ENCODE measurements around the gene RAPGEF1. TPM values are rescaled to one million over a fixed set of nuclear protein-coding genes. Genes with fewer than 3 reads are reported as not detected.

RAPGEF1 gene
- total and polyA plus RNA-seq, 2 experiments from 2014 or later = 9.9 to 82.8 TPM

GRCh38 chr9:131690941-131691573, 48.8 kb downstream of the RAPGEF1 start:
- TF ChIP-seq EZH2phosphoT487 (IDR thresholded peaks at IDR 0.05; ENCODE audit: unreplicated experiment) = no peak
- H3K27ac Mint-ChIP-seq = no peak overlapping the region
- no peaks in the 10 kb centered on the region for H4K20me1 ChIP-seq (replicated peaks; ENCODE audit: insufficient read depth)

GRCh38 chr9:131690462-131690861, 49.4 kb downstream of the RAPGEF1 start:
- TF ChIP-seq EZH2 (IDR thresholded peaks at IDR 0.05; ENCODE audit: low read depth, unreplicated experiment) = no peak
- no peak for TF ChIP-seq CREB1 (CRISPR knock-in tag; IDR thresholded peaks at IDR 0.05; ENCODE audit: low read depth)
- TF ChIP-seq JUNB (IDR thresholded peaks at IDR 0.05; ENCODE audit: unreplicated experiment) = no peak
- ATAC-seq = no peak
- Histone ChIP-seq H3K4me3 (no peak overlapping the region), H2AFZ (no peak overlapping the region), H3K4me2 (no peak overlapping the region), H3F3A (replicated peaks; ENCODE audit: low read depth) (no peaks in the 10 kb centered on the region), H3K36me3 (ENCODE audit: insufficient read depth) (no peaks in the 10 kb centered on the region), H4K20me1 (replicated peaks; ENCODE audit: insufficient read depth) (no peaks in the 10 kb centered on the region), H3K79me2 (replicated peaks; ENCODE audit: insufficient read depth) (peaks cover 97% of the 10 kb centered on the region), H3K4me1 (ENCODE audit: insufficient read depth) (peaks cover 37% of the 10 kb centered on the region), H3K27ac (ENCODE audit: low read depth) (no peak overlapping the region), H3K27me3 (ENCODE audit: insufficient read depth) (no peaks in the 10 kb centered on the region), H3K9me2 (ENCODE audit: insufficient read depth) (no peaks in the 10 kb centered on the region)
- no peak for DNase-seq (ENCODE audit: low spot score)
- H3K27ac Mint-ChIP-seq = no peak overlapping the region
- H3K4me1 Mint-ChIP-seq = peaks cover 44% of the 10 kb centered on the region
- H3K36me3 Mint-ChIP-seq (ENCODE audit: low read depth) = peaks cover 19% of the 10 kb centered on the region
- H3K27me3 Mint-ChIP-seq (ENCODE audit: insufficient read depth, low read depth, poor library complexity) = peaks cover 4% of the 10 kb centered on the region
- H3K4me3 Mint-ChIP-seq = no peak overlapping the region
- H3K9me3 Mint-ChIP-seq = peaks cover 10% of the 10 kb centered on the region

More at GRCh38 chr9:131690941-131691573, 48.8 kb downstream of the RAPGEF1 start:
- ATAC-seq (no peak), DNase-seq (ENCODE audit: low spot score) (no peak)
- Histone ChIP-seq H3K9me2 (ENCODE audit: insufficient read depth) (no peaks in the 10 kb centered on the region), H3K79me2 (replicated peaks; ENCODE audit: insufficient read depth) (peaks cover 97% of the 10 kb centered on the region), H3K4me3 (no peak overlapping the region), H3K4me2 (no peak overlapping the region), H2AFZ (no peak overlapping the region), H3K36me3 (ENCODE audit: insufficient read depth) (no peaks in the 10 kb centered on the region), H3K27me3 (ENCODE audit: insufficient read depth) (no peaks in the 10 kb centered on the region), H3K4me1 (ENCODE audit: insufficient read depth) (peaks cover 43% of the 10 kb centered on the region), H3K27ac (ENCODE audit: low read depth) (no peak overlapping the region), H3F3A (replicated peaks; ENCODE audit: low read depth) (no peaks in the 10 kb centered on the region)
- peaks cover 5% of the 10 kb centered on the region; the same call in 2 of the 3 replicates for H3K9me3 Mint-ChIP-seq
- H3K36me3 Mint-ChIP-seq (ENCODE audit: low read depth) = peaks cover 13% of the 10 kb centered on the region
- no peaks in the 10 kb centered on the region for H3K27me3 Mint-ChIP-seq (ENCODE audit: insufficient read depth, low read depth, poor library complexity)
- H3K4me1 Mint-ChIP-seq = peaks cover 50% of the 10 kb centered on the region
- H3K4me3 Mint-ChIP-seq = no peak overlapping the region

GRCh38 chr9:131688377-131688776, 51.5 kb downstream of the RAPGEF1 start:
- no peaks in the 10 kb centered on the region for H3K9me2 ChIP-seq (ENCODE audit: insufficient read depth)
- H3K27me3 Mint-ChIP-seq (ENCODE audit: insufficient read depth, low read depth, poor library complexity) = peaks cover 4% of the 10 kb centered on the region
- no peak overlapping the region for H2AFZ ChIP-seq
- ATAC-seq = no peak
- H3K27ac ChIP-seq (ENCODE audit: low read depth) = no peak overlapping the region
- peaks cover 30% of the 10 kb centered on the region for H3K4me1 ChIP-seq (ENCODE audit: insufficient read depth)
- no peaks in the 10 kb centered on the region for H3K36me3 ChIP-seq (ENCODE audit: insufficient read depth)
- H3F3A ChIP-seq (replicated peaks; ENCODE audit: low read depth) = no peaks in the 10 kb centered on the region; the same call in 1 of the 2 replicates
- no peaks in the 10 kb centered on the region for H3K27me3 ChIP-seq (ENCODE audit: insufficient read depth)
- no peak overlapping the region for H3K4me3 Mint-ChIP-seq
- no peak overlapping the region for H3K4me3 ChIP-seq
- H4K20me1 ChIP-seq (replicated peaks; ENCODE audit: insufficient read depth) = no peaks in the 10 kb centered on the region
- H3K9me3 Mint-ChIP-seq = peaks cover 14% of the 10 kb centered on the region
- DNase-seq (ENCODE audit: low spot score) = no peak
- peaks cover 31% of the 10 kb centered on the region for H3K36me3 Mint-ChIP-seq (ENCODE audit: low read depth)
- no peak overlapping the region for H3K4me2 ChIP-seq
- H3K79me2 ChIP-seq (replicated peaks; ENCODE audit: insufficient read depth) = peaks cover 89% of the 10 kb centered on the region
- peaks cover 38% of the 10 kb centered on the region for H3K4me1 Mint-ChIP-seq
- no peak overlapping the region for H3K27ac Mint-ChIP-seq
- no peak for TF ChIP-seq ZNF114 (CRISPR knock-in tag; IDR thresholded peaks at IDR 0.05)
- TF ChIP-seq CREB1 (CRISPR knock-in tag; IDR thresholded peaks at IDR 0.05; ENCODE audit: low read depth) = no peak
- no peak for TF ChIP-seq POLR2AphosphoS5 (IDR thresholded peaks at IDR 0.05; ENCODE audit: low read depth)
- TF ChIP-seq NANOG (IDR thresholded peaks at IDR 0.05; ENCODE audit: borderline replicate concordance) = no peak
- no peak for TF ChIP-seq REST (IDR thresholded peaks at IDR 0.05; ENCODE audit: unreplicated experiment)
- TF ChIP-seq EZH2phosphoT487 (IDR thresholded peaks at IDR 0.05; ENCODE audit: unreplicated experiment) = no peak
- TF ChIP-seq EZH2 (IDR thresholded peaks at IDR 0.05; ENCODE audit: low read depth, unreplicated experiment) = no peak
- no peak for TF ChIP-seq JUNB (IDR thresholded peaks at IDR 0.05; ENCODE audit: unreplicated experiment)
- TF ChIP-seq ETS1 (IDR thresholded peaks at IDR 0.05) = no peak
